ENCODE data around the gene RCL1.

RCL1 gene

GRCh38 chr9:4861736-4862451 lies 69.2 kb downstream of the RCL1 start:
- no peak overlapping the region for H3K27ac ChIP-seq
- TF ChIP-seq, protein P1, sequence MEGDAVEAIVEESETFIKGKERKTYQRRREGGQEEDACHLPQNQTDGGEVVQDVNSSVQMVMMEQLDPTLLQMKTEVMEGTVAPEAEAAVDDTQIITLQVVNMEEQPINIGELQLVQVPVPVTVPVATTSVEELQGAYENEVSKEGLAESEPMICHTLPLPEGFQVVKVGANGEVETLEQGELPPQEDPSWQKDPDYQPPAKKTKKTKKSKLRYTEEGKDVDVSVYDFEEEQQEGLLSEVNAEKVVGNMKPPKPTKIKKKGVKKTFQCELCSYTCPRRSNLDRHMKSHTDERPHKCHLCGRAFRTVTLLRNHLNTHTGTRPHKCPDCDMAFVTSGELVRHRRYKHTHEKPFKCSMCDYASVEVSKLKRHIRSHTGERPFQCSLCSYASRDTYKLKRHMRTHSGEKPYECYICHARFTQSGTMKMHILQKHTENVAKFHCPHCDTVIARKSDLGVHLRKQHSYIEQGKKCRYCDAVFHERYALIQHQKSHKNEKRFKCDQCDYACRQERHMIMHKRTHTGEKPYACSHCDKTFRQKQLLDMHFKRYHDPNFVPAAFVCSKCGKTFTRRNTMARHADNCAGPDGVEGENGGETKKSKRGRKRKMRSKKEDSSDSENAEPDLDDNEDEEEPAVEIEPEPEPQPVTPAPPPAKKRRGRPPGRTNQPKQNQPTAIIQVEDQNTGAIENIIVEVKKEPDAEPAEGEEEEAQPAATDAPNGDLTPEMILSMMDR (conservative IDR thresholded peaks at IDR 0.05) = no peak
- no peak for TF ChIP-seq ZFX (IDR thresholded peaks at IDR 0.05)

DNA sequence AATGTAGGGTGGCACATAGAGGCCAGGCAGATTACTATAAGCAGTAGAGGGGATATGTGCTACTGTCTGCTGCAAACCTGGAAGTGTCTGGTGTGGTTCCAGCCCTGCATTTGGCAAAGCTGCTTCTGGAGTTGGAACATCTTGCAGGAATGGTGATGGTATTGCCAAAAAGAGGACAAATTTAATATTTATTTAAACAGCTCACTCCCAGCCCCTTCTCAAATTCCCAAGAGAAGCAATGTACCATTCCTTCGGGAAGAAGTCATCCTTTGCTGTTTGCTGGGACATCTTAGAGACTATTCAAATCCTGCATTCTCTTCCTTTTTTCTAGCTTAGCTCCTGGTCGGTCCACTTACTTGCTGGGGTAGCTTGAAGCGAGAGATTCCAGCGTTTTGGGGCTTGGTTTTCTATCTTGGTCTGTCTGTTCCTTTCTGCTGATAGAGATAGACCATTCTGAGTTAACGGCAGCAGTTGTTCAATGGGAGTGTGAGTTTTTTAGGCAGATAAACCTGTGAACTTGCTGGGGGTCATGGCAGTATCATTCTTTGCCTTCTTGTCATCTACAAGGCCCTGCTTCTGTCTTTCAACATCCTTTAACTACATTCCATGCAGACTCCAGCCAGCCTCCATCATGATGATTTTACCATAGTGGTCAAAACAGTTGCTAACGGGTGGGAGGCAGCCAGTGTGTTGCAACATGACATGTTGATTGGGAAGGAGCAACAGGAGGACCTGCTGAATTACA lies 69.9 kb downstream of the RCL1 start:
- H3K27ac ChIP-seq = no peak overlapping the region
- TF ChIP-seq, protein P1 (conservative IDR thresholded peaks at IDR 0.05) = no peak
- no peak for TF ChIP-seq ZFX (IDR thresholded peaks at IDR 0.05)

GRCh38 chr9:4864234-4864661 lies 71.5 kb downstream of the RCL1 start:
- TF ChIP-seq ZFX (IDR thresholded peaks at IDR 0.05) = 0 out of 2 replicates have a peak, but pooled peaks have one; percentile 10
- TF ChIP-seq, protein P1 (conservative IDR thresholded peaks at IDR 0.05) = no peak
- H3K27ac ChIP-seq = 0 out of 2 replicates have a peak overlapping the region, but pooled peaks have one; percentile 14

DNA sequence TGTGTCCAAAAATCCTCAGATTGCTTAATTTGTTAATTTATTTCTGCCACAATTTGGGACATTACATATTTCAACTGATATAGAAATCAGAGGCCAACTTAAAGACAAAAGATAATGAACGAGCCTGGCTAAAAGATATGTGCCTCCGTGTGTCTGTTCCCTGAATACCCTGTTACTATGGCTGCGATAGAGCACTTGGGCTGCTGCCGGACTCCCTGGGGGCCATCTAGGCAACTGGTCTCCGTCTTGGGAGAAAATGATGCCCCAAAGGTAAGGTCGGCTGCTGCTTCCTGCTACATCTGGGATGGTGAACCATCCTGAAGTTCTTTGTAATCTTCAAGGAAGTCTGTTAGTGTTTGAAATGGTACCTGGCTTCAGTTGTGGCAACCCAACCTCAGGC lies 72.0 kb downstream of the RCL1 start:
- TF ChIP-seq, protein P1 (conservative IDR thresholded peaks at IDR 0.05) = no peak
- TF ChIP-seq ZFX (IDR thresholded peaks at IDR 0.05) = no peak
- H3K27ac ChIP-seq = no peak overlapping the region

DNA sequence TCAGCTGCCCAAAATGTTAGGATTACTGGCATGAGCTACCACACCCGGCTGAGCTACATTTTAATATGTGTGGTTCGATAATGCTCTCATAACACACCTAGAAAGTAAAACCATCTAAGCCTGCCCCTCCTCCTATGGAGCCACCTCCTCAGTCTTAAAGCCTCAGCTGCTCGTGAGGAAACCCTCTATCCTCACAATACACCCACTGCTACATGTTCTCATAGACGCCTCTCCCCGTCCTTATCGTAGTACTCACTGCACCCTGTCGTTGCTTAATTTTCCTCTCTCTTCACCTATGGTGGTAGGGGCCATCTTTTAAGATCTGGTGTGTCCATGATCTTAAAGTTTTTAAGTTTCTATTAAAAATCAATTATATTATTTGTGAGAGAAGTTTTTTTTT lies 72.9 kb downstream of the RCL1 start:
- no peak for TF ChIP-seq ZFX (IDR thresholded peaks at IDR 0.05)
- TF ChIP-seq, protein P1 (conservative IDR thresholded peaks at IDR 0.05) = no peak
- no peak overlapping the region for H3K27ac ChIP-seq

DNA sequence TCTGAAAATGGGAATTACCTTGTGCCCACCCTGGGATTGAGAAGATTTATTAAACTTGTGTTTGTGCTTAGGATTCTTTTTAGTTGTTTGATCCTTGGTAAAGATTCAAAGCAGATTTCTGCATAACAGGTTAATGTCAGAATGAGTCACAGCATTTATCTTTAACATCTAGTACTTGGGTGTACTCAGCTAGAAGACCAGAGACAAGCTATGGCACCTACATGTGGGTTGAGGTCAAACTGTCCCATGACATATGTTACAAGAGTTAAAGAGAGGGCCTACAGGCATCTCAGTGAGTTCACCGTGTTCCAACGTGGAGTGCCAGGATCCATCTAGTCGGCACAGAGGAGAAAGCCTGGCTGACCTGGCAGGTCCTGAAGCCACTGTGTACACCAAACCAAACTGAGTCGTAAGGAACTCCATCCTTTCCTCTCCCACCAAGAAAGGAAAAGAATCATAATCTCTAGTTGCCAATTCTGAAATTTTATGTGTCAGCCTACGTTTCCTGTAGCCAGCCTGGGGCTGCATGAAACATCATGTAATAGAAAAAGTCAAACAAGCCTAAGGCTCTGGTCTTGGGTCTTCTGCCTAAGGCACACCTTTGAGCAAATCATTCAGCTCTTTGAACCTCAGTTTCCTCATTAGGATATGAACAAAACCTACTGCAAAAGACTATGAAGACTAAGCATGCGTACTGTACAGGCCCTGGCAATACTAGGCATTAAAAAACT lies 73.7 kb downstream of the RCL1 start:
- peak overlapping the region; percentile 51; the same call in 1 of the 2 replicates for H3K27ac ChIP-seq
- TF ChIP-seq, protein P1 (conservative IDR thresholded peaks at IDR 0.05) = no peak
- no peak for TF ChIP-seq ZFX (IDR thresholded peaks at IDR 0.05)
